ENCODE data around the gene NNT. TPM values are rescaled to one million over a fixed set of nuclear protein-coding genes. Genes with fewer than 3 reads are reported as not detected.

The NNT gene
- total RNA-seq, 1 donor from 2014 or later: 67.3 TPM

DNA sequence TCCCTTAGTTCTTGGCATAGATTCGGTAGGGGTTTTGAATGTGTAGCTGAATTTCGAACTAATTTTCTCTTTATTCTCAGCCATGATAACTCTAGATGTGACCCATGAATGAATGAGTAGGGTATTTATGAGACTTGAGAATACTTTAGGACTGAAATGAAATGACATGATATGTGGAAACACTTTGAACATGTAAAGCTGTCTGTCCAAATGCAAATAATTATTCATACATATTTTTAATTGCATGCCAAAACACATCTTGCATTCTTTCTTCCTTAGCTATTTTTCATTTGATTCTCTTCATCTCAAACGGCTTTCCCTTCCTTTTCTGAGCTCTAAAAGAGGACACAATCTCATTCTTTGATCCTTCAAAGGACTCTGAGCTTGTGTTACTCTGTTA is 3.4 kb downstream of the NNT start:
- Mint-ChIP-seq H3K27ac (no peak overlapping the region), H3K36me3 (ENCODE audit: insufficient read depth) (peaks cover 18% of the 10 kb centered on the region), H3K9me3 (ENCODE audit: low read depth) (peaks cover 12% of the 10 kb centered on the region), H3K4me1 (ENCODE audit: low read depth) (peaks cover 28% of the 10 kb centered on the region), H3K27me3 (no peaks in the 10 kb centered on the region), H3K4me3 (ENCODE audit: low read depth) (no peak overlapping the region)
- TF ChIP-seq, protein P1, sequence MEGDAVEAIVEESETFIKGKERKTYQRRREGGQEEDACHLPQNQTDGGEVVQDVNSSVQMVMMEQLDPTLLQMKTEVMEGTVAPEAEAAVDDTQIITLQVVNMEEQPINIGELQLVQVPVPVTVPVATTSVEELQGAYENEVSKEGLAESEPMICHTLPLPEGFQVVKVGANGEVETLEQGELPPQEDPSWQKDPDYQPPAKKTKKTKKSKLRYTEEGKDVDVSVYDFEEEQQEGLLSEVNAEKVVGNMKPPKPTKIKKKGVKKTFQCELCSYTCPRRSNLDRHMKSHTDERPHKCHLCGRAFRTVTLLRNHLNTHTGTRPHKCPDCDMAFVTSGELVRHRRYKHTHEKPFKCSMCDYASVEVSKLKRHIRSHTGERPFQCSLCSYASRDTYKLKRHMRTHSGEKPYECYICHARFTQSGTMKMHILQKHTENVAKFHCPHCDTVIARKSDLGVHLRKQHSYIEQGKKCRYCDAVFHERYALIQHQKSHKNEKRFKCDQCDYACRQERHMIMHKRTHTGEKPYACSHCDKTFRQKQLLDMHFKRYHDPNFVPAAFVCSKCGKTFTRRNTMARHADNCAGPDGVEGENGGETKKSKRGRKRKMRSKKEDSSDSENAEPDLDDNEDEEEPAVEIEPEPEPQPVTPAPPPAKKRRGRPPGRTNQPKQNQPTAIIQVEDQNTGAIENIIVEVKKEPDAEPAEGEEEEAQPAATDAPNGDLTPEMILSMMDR (IDR thresholded peaks at IDR 0.05; ENCODE audit: unreplicated experiment): no peak
- DNase-seq (ENCODE audit: low spot score, unreplicated experiment): no peak

DNA sequence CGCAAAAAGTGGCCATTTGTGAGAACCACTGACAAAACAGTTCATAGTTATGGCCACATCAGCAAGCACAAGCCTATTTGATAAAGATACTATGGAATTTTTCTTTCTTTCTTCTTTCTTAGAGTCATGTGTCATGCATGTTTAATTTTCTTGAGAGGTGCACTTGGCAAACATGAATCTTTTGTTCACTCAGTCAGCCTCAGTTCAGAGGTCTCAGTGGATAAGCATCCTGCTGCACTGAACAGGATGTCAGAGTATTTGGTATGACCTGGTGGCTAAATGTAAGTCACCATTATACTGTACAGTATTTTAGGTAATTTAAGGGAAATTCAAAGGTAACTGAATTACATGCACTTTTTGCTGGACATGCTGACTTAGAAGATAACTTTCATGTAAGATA is 5.4 kb downstream of the NNT start:
- H3K36me3 Mint-ChIP-seq (ENCODE audit: insufficient read depth): peaks cover 25% of the 10 kb centered on the region
- H3K4me1 Mint-ChIP-seq (ENCODE audit: low read depth): peaks cover 14% of the 10 kb centered on the region
- H3K27ac Mint-ChIP-seq: no peak overlapping the region
- peaks cover 12% of the 10 kb centered on the region for H3K9me3 Mint-ChIP-seq (ENCODE audit: low read depth)
- TF ChIP-seq, protein P1 (IDR thresholded peaks at IDR 0.05; ENCODE audit: unreplicated experiment): no peak
- H3K4me3 Mint-ChIP-seq (ENCODE audit: low read depth): no peak overlapping the region
- DNase-seq (ENCODE audit: low spot score, unreplicated experiment): no peak
- no peaks in the 10 kb centered on the region for H3K27me3 Mint-ChIP-seq

DNA sequence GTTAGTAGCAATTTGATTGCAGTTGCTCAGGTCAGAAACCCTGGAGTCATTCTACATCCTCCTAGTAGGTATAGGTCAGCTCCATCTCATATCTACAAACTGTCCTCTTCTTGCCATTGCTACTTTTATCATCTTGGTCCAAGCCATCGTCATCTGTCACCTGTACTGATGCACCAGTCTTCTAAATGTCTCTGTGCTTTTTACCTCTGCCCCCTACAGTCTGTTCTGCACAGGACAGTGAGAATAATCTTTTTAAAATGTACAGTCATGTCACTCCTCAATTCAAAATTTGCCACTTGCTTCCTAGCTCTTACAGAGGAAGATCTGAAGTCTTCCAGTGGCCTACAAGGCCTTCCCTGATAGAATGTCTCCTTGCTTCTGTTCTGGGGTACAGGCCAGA is 6.8 kb downstream of the NNT start:
- no peak overlapping the region for H3K4me3 Mint-ChIP-seq (ENCODE audit: low read depth)
- no peaks in the 10 kb centered on the region for H3K27me3 Mint-ChIP-seq
- peaks cover 5% of the 10 kb centered on the region for H3K4me1 Mint-ChIP-seq (ENCODE audit: low read depth)
- no peak for DNase-seq (ENCODE audit: low spot score, unreplicated experiment)
- TF ChIP-seq, protein P1 (IDR thresholded peaks at IDR 0.05; ENCODE audit: unreplicated experiment): no peak
- H3K36me3 Mint-ChIP-seq (ENCODE audit: insufficient read depth): peaks cover 26% of the 10 kb centered on the region
- H3K9me3 Mint-ChIP-seq (ENCODE audit: low read depth): peaks cover 12% of the 10 kb centered on the region
- no peak overlapping the region for H3K27ac Mint-ChIP-seq

DNA sequence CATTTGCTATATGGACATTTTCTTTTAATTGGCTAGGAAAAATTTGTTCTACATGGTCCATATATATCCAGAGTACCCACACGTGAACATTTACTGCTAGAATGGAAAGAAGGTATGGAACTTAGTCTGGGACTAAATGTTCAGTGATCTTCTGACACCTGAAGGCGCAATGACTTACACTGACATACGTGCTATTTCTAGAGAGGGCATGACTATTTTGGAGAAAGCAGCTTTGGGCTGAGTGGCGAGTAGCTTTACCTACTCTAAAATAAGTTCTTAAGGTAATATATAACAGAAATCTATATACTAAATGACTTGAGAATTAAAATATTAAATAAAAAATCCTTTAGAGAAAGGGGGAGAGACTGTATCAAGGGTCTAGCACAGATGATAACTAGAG is 10.4 kb downstream of the NNT start:
- Mint-ChIP-seq H3K4me3 (ENCODE audit: low read depth) (no peak overlapping the region), H3K9me3 (ENCODE audit: low read depth) (no peaks in the 10 kb centered on the region), H3K27me3 (no peaks in the 10 kb centered on the region), H3K27ac (no peak overlapping the region), H3K36me3 (ENCODE audit: insufficient read depth) (peaks cover 16% of the 10 kb centered on the region), H3K4me1 (ENCODE audit: low read depth) (peaks cover 2% of the 10 kb centered on the region)
- no peak for DNase-seq (ENCODE audit: low spot score, unreplicated experiment)
- TF ChIP-seq, protein P1 (IDR thresholded peaks at IDR 0.05; ENCODE audit: unreplicated experiment): no peak

DNA sequence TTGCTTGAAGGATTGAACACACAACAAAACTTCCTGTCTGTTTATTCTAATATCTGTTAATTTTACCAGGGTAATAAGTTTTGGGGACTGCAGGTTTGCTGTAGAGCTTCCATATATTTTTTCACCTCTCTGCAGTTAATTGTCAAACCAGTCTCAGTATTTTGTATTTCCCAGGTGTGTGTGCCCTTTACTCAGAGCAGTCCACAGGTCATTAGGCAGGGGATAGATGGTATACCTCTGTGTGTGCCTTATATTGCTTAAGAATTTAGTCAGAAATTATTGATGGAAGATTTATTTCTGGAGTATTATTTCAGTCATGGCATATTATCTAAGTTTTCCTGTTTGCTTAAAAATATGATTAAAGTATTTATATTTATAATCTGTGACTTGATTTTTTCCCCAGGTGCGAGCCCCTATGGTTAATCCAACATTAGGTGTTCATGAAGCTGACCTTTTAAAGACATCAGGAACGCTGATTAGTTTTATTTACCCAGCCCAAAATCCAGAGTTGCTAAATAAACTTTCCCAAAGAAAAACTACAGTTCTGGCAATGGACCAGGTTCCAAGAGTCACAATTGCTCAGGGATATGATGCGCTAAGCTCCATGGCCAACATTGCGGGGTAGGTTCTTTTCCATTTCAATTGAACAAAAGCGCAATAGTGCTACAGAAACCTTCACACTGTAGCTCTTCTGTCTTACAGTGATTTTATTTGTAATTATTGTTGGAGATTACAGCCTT is 12.6 kb downstream of the NNT start:
- TF ChIP-seq, protein P1 (IDR thresholded peaks at IDR 0.05; ENCODE audit: unreplicated experiment): no peak
- DNase-seq (ENCODE audit: low spot score, unreplicated experiment): no peak
- Mint-ChIP-seq H3K9me3 (ENCODE audit: low read depth) (no peaks in the 10 kb centered on the region), H3K27ac (no peak overlapping the region), H3K4me3 (ENCODE audit: low read depth) (no peak overlapping the region), H3K27me3 (no peaks in the 10 kb centered on the region), H3K36me3 (ENCODE audit: insufficient read depth) (peaks cover 18% of the 10 kb centered on the region), H3K4me1 (ENCODE audit: low read depth) (peaks cover 1% of the 10 kb centered on the region)
